ENCODE results near the gene SRPK2. TPM values are rescaled to one million over a fixed set of nuclear protein-coding genes. Genes with fewer than 3 reads are reported as not detected.

SRPK2 gene
- total RNA-seq, 1 donor from 2014 or later, result 54.8 TPM

- Mint-ChIP-seq H3K4me1 (ENCODE audit: low read depth, unreplicated experiment) (no peaks in the 10 kb centered on the region), H3K27me3 (ENCODE audit: low read depth, unreplicated experiment) (no peaks in the 10 kb centered on the region), H3K27ac (ENCODE audit: unreplicated experiment) (peak overlapping the region; percentile 94), H3K36me3 (ENCODE audit: low read depth, unreplicated experiment) (peaks cover 4% of the 10 kb centered on the region), H3K4me3 (ENCODE audit: unreplicated experiment) (peak overlapping the region; percentile 94), H3K9me3 (ENCODE audit: unreplicated experiment) (no peaks in the 10 kb centered on the region)
- no peaks in the 10 kb centered on the region for H3K27me3 ChIP-seq (ENCODE audit: insufficient read depth, low read length)
- peak overlapping the region; percentile 50 for H3K4me3 ChIP-seq (ENCODE audit: insufficient read depth, low read depth, low read length)
- peaks cover 35% of the 10 kb centered on the region for H3K79me2 ChIP-seq (ENCODE audit: insufficient read depth, low read length)
- FAIRE-seq, result no peak
- peak overlapping the region; percentile 87 for H3K4me2 ChIP-seq (ENCODE audit: low read length)
- TF ChIP-seq EZH2 (IDR thresholded peaks at IDR 0.05; ENCODE audit: insufficient read depth, low read length) (no peak), CTCF (IDR thresholded peaks at IDR 0.05; ENCODE audit: insufficient read depth, low read depth, low read length) (no peak)
- H2AFZ ChIP-seq (ENCODE audit: low read depth, low read length), result peak overlapping the region; percentile 76
- H3K27ac ChIP-seq (ENCODE audit: low read depth, low read length), result no peak overlapping the region
- peak; percentile 31 for DNase-seq (ENCODE audit: low read depth)
- no peaks in the 10 kb centered on the region for H3K9me3 ChIP-seq (ENCODE audit: insufficient read depth, low read depth, low read length)
- H3K36me3 ChIP-seq (ENCODE audit: insufficient read depth, low read length), result no peaks in the 10 kb centered on the region
- H4K20me1 ChIP-seq (ENCODE audit: insufficient read depth, low read length), result peaks cover 28% of the 10 kb centered on the region
- H3K9ac ChIP-seq (ENCODE audit: low read length), result peak overlapping the region; percentile 67
- H3K4me1 ChIP-seq (ENCODE audit: insufficient read depth, low read length), result peaks cover 4% of the 10 kb centered on the region
These were observed 448 bp upstream of the SRPK2 start for GRCh38 chr7:105389088-105389650.

GRCh38 chr7:105387508-105388355 is 989 bp downstream of the SRPK2 start:
- Histone ChIP-seq H3K9me3 (ENCODE audit: insufficient read depth, low read depth, low read length) (no peaks in the 10 kb centered on the region), H3K4me2 (ENCODE audit: low read length) (peak overlapping the region; percentile 95), H3K36me3 (ENCODE audit: insufficient read depth, low read length) (no peaks in the 10 kb centered on the region), H3K79me2 (ENCODE audit: insufficient read depth, low read length) (peaks cover 47% of the 10 kb centered on the region), H3K4me1 (ENCODE audit: insufficient read depth, low read length) (peaks cover 4% of the 10 kb centered on the region), H3K27me3 (ENCODE audit: insufficient read depth, low read length) (no peaks in the 10 kb centered on the region), H2AFZ (ENCODE audit: low read depth, low read length) (peak overlapping the region; percentile 59), H4K20me1 (ENCODE audit: insufficient read depth, low read length) (peaks cover 36% of the 10 kb centered on the region), H3K4me3 (ENCODE audit: insufficient read depth, low read depth, low read length) (peak overlapping the region; percentile 72), H3K27ac (ENCODE audit: low read depth, low read length) (peak overlapping the region; percentile 47), H3K9ac (ENCODE audit: low read length) (peak overlapping the region; percentile 88)
- Mint-ChIP-seq H3K4me1 (ENCODE audit: low read depth, unreplicated experiment) (no peaks in the 10 kb centered on the region), H3K27me3 (ENCODE audit: low read depth, unreplicated experiment) (no peaks in the 10 kb centered on the region), H3K9me3 (ENCODE audit: unreplicated experiment) (no peaks in the 10 kb centered on the region), H3K36me3 (ENCODE audit: low read depth, unreplicated experiment) (peaks cover 3% of the 10 kb centered on the region), H3K4me3 (ENCODE audit: unreplicated experiment) (peak overlapping the region; percentile 92), H3K27ac (ENCODE audit: unreplicated experiment) (peak overlapping the region; percentile 89)
- peak; percentile 35 for DNase-seq (ENCODE audit: low read depth)
- no peak for TF ChIP-seq EZH2 (IDR thresholded peaks at IDR 0.05; ENCODE audit: insufficient read depth, low read length)
- TF ChIP-seq CTCF (IDR thresholded peaks at IDR 0.05; ENCODE audit: insufficient read depth, low read depth, low read length), result no peak
- no peak for FAIRE-seq

Data from astrocyte (in vitro differentiated cells and primary cell).